SK-N-SH (cell line): ENCODE measurements around the gene FGF8. TPM values are rescaled to one million over a fixed set of nuclear protein-coding genes. Genes with fewer than 3 reads are reported as not detected.

Experiments used
- CTCF ChIA-PET: fragments of 300-600, 350-600 bp; formaldehyde crosslinking; extraction: SDS; loops from one replicate; lab custom pipeline; 2021; lab: Yijun Ruan, JAX
- POLR2A ChIA-PET: fragments of 350-600 bp; sonication (Branson Sonifier 250); formaldehyde crosslinking; extraction: SDS; loops from one replicate; lab custom pipeline; 2020; ENCODE audit warnings: antibody characterized with exemption, inconsistent platforms; lab: Yijun Ruan, JAX
- DNase-seq: peaks from one replicate; pipeline ENCODE4 v3.0.0; 2012
- H2AFZ ChIP-seq: fragments of 200-600 bp; sonication (generic); 2 replicates; pipeline ENCODE4 v1.8.1; 2016; ENCODE audit warnings: antibody characterized with exemption, mild to moderate bottlenecking, low read depth
- H3F3A ChIP-seq: fragments of 200-600 bp; sonication (generic); replicated peaks from 2 replicates; pipeline ENCODE3; 2016; ENCODE audit warnings: antibody characterized with exemption, mild to moderate bottlenecking; ENCODE audit not compliant: insufficient read depth
- H3K27ac ChIP-seq, 2 experiments: fragments of 200-500 bp in 1 of 2; fragments of 200-600 bp in 1 of 2; sonication (Bioruptor generic) in 1 of 2; sonication (generic), shearing (Covaris generic) in 1 of 2; 2 replicates each; pipeline versions ENCODE4 v1.5.1 to v1.6.1; 2014 to 2016; ENCODE audit warnings: low read depth in 2 of 2, inconsistent platforms in 1 of 2, low read length in 1 of 2, mild to moderate bottlenecking in 1 of 2, mixed read lengths in 1 of 2
- H3K27me3 ChIP-seq: fragments of 200-600 bp; sonication (generic), shearing (Covaris generic); 2 replicates; pipeline ENCODE4 v1.6.1; 2016; ENCODE audit warnings: mixed run types; ENCODE audit not compliant: insufficient read depth
- H3K36me3 ChIP-seq, 2 experiments: fragments of 200-500 bp in 1 of 2; fragments of 200-600 bp in 1 of 2; sonication (Bioruptor generic) in 1 of 2; sonication (generic) in 1 of 2; replicated peaks in 1 of 2; 2 replicates each; pipeline versions ENCODE3 to v1.5.1; 2014 to 2016; ENCODE audit warnings: low read length in 1 of 2, mild to moderate bottlenecking in 1 of 2; ENCODE audit not compliant: insufficient read depth in 2 of 2, control insufficient read depth in 1 of 2
- H3K4me1 ChIP-seq, 2 experiments: fragments of 200-500 bp in 1 of 2; fragments of 200-600 bp in 1 of 2; sonication (Bioruptor generic) in 1 of 2; sonication (generic), shearing (Covaris generic) in 1 of 2; 2 replicates each; pipeline versions ENCODE4 v1.5.1 to v1.6.1; 2014 to 2016; ENCODE audit warnings: low read depth in 1 of 2, low read length in 1 of 2, mixed run types in 1 of 2; ENCODE audit not compliant: insufficient read depth in 2 of 2, control insufficient read depth in 1 of 2
- H3K4me2 ChIP-seq: fragments of 200-600 bp; sonication (generic), shearing (Covaris generic); 2 replicates; pipeline ENCODE4 v1.6.1; 2017; ENCODE audit warnings: mixed run types
- H3K4me3 ChIP-seq, 2 experiments: fragments of 200-500 bp in 1 of 2; fragments of 200-600 bp in 1 of 2; sonication (Bioruptor generic) in 1 of 2; sonication (generic), shearing (Covaris generic) in 1 of 2; 2 replicates each; pipeline versions ENCODE4 v1.5.1 to v1.8.1; 2014 to 2016; ENCODE audit warnings: low read depth in 2 of 2, inconsistent platforms in 1 of 2, low read length in 1 of 2, mild to moderate bottlenecking in 1 of 2, mixed read lengths in 1 of 2, moderate library complexity in 1 of 2
- H3K79me2 ChIP-seq: fragments of 200-600 bp; sonication (generic); 2 replicates; pipeline ENCODE4 v1.8.1; 2017; ENCODE audit warnings: mild to moderate bottlenecking; ENCODE audit not compliant: insufficient read depth
- H3K9ac ChIP-seq: fragments of 200-600 bp; sonication (generic); 2 replicates; pipeline ENCODE4 v1.6.1; 2017; ENCODE audit warnings: mixed run types
- H3K9me2 ChIP-seq: fragments of 200-600 bp; sonication (generic); 2 replicates; pipeline ENCODE4 v1.6.1; 2017; ENCODE audit warnings: mixed run types
- H3K9me3 ChIP-seq: fragments of 200-600 bp; sonication (generic); 2 replicates; pipeline ENCODE4 v1.6.1; 2017; ENCODE audit warnings: mixed run types, mild to moderate bottlenecking, moderate library complexity
- H4K20me1 ChIP-seq: fragments of 200-600 bp; sonication (generic); 2 replicates; pipeline ENCODE4 v1.6.1; 2017; ENCODE audit warnings: mild to moderate bottlenecking, mixed run types; ENCODE audit not compliant: insufficient read depth
- FOXJ3 ChIP-seq: sonication (generic); formaldehyde crosslinking; IDR thresholded peaks from 2 replicates; pipeline ENCODE4 v1.5.1; 2020; ENCODE audit warnings: mild to moderate bottlenecking, missing genetic modification reagents
- MEF2A ChIP-seq: IDR thresholded peaks from 2 replicates; pipeline ENCODE4 v1.4.0; 2012; ENCODE audit warnings: low read depth, borderline replicate concordance
- MXI1 ChIP-seq: IDR thresholded peaks from 2 replicates; pipeline ENCODE4 v1.6.1; 2012; ENCODE audit warnings: mild to moderate bottlenecking, low read depth, low read length, improper control_type of control experiment
- NFIC ChIP-seq: IDR thresholded peaks from 2 replicates; pipeline ENCODE4 v1.4.0; 2012; ENCODE audit warnings: borderline replicate concordance
- TCF12 ChIP-seq: IDR thresholded peaks from 2 replicates; pipeline ENCODE4 v1.4.0; 2012
- WGBS: methylation state at CpG from one replicate; pipeline ENCODE4 v1.1.6; 2017; ENCODE audit warnings: low lambda C conversion rate; 5-methylcytosine and 5-hydroxymethylcytosine counted together
- polyA plus RNA-seq, 3 experiments: library from polyadenylated mRNA; depleted of rRNA; stranded (reverse); fragments of >200 nt; gene quantifications; 2 replicates each; pipeline ENCODE4 v1.2.3, GENCODE V29; 2012
- TF ChIP-seq, protein P1 (sequence below): fragments of 200-600 bp; sonication (generic); IDR thresholded peaks from 2 replicates; pipeline ENCODE4 v1.6.1; 2017; ENCODE audit warnings: antibody characterized with exemption, mild to moderate bottlenecking, moderate library complexity
- TF ChIP-seq, protein P2 (sequence below): IDR thresholded peaks from 2 replicates; pipeline ENCODE4 v1.4.0; 2012; ENCODE audit warnings: low read depth, borderline replicate concordance
- TF ChIP-seq, protein P3 (sequence below): IDR thresholded peaks from 2 replicates; pipeline ENCODE4 v1.4.0; 2012; ENCODE audit warnings: low read depth
- TF ChIP-seq, protein P4 (sequence below): IDR thresholded peaks from 2 replicates; pipeline ENCODE4 v1.6.1; 2012; ENCODE audit warnings: mild to moderate bottlenecking, low read depth, low read length, moderate library complexity

Gene FGF8
- polyA plus RNA-seq, 1 of the 3 experiments (the other 2 are of a cell fraction): not detected

DNA sequence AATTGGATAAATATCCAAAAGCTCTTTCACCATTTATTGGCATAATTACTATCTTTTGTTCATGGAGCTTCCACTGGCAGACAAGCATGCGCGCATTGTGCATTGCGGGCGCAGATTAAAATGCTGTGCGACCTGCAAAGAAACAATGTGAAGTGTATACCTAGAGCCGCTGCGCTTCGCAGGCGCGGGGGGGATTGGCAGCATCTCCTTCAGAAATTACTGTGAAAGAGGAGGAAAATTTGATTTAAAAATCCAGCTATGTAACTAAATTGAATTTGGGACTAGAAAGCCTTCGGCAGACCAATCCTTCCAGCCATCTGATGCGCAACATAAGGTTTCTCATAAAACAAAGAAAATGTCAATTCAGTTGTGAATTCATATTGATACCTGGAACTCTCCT is 17.6 kb upstream of the FGF8 start:
- Histone ChIP-seq H3K9ac (no peak overlapping the region), H3F3A (peaks cover 71% of the 10 kb centered on the region), H3K4me3 (no peak overlapping the region), H3K79me2 (peaks cover 89% of the 10 kb centered on the region), H2AFZ (no peak overlapping the region), H3K9me2 (no peaks in the 10 kb centered on the region)
- TF ChIP-seq MEF2A (no peak), MXI1 (no peak), NFIC (no peak), FOXJ3 (CRISPR knock-in tag) (no peak), TCF12 (no peak)
- TF ChIP-seq, protein P1, sequence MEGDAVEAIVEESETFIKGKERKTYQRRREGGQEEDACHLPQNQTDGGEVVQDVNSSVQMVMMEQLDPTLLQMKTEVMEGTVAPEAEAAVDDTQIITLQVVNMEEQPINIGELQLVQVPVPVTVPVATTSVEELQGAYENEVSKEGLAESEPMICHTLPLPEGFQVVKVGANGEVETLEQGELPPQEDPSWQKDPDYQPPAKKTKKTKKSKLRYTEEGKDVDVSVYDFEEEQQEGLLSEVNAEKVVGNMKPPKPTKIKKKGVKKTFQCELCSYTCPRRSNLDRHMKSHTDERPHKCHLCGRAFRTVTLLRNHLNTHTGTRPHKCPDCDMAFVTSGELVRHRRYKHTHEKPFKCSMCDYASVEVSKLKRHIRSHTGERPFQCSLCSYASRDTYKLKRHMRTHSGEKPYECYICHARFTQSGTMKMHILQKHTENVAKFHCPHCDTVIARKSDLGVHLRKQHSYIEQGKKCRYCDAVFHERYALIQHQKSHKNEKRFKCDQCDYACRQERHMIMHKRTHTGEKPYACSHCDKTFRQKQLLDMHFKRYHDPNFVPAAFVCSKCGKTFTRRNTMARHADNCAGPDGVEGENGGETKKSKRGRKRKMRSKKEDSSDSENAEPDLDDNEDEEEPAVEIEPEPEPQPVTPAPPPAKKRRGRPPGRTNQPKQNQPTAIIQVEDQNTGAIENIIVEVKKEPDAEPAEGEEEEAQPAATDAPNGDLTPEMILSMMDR: no peak
- TF ChIP-seq, protein P2, sequence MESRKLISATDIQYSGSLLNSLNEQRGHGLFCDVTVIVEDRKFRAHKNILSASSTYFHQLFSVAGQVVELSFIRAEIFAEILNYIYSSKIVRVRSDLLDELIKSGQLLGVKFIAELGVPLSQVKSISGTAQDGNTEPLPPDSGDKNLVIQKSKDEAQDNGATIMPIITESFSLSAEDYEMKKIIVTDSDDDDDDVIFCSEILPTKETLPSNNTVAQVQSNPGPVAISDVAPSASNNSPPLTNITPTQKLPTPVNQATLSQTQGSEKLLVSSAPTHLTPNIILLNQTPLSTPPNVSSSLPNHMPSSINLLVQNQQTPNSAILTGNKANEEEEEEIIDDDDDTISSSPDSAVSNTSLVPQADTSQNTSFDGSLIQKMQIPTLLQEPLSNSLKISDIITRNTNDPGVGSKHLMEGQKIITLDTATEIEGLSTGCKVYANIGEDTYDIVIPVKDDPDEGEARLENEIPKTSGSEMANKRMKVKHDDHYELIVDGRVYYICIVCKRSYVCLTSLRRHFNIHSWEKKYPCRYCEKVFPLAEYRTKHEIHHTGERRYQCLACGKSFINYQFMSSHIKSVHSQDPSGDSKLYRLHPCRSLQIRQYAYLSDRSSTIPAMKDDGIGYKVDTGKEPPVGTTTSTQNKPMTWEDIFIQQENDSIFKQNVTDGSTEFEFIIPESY: no peak
- TF ChIP-seq, protein P3, sequence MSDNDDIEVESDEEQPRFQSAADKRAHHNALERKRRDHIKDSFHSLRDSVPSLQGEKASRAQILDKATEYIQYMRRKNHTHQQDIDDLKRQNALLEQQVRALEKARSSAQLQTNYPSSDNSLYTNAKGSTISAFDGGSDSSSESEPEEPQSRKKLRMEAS: no peak
- TF ChIP-seq, protein P4, sequence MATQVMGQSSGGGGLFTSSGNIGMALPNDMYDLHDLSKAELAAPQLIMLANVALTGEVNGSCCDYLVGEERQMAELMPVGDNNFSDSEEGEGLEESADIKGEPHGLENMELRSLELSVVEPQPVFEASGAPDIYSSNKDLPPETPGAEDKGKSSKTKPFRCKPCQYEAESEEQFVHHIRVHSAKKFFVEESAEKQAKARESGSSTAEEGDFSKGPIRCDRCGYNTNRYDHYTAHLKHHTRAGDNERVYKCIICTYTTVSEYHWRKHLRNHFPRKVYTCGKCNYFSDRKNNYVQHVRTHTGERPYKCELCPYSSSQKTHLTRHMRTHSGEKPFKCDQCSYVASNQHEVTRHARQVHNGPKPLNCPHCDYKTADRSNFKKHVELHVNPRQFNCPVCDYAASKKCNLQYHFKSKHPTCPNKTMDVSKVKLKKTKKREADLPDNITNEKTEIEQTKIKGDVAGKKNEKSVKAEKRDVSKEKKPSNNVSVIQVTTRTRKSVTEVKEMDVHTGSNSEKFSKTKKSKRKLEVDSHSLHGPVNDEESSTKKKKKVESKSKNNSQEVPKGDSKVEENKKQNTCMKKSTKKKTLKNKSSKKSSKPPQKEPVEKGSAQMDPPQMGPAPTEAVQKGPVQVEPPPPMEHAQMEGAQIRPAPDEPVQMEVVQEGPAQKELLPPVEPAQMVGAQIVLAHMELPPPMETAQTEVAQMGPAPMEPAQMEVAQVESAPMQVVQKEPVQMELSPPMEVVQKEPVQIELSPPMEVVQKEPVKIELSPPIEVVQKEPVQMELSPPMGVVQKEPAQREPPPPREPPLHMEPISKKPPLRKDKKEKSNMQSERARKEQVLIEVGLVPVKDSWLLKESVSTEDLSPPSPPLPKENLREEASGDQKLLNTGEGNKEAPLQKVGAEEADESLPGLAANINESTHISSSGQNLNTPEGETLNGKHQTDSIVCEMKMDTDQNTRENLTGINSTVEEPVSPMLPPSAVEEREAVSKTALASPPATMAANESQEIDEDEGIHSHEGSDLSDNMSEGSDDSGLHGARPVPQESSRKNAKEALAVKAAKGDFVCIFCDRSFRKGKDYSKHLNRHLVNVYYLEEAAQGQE: no peak
- TF ChIP-seq, all 33 proteins: peak for 0
- H3K4me1 ChIP-seq: peaks cover 0 to 2% of the 10 kb centered on the region in 2 experiments; a peak in 1 of 4 replicates
- ChIA-PET CTCF (interaction anchor here (1.1 to 5.6 kb wide), 3 partner anchors 11 to 47 kb away, joined by 4 to 47 read pairs (median 4); partner anchors contain the start of gene NPM3), POLR2A (no interaction called here)
- H3K27ac ChIP-seq: no peak overlapping the region
- H3K27me3 ChIP-seq: no peaks in the 10 kb centered on the region
- no peak for DNase-seq
- H3K9me3 ChIP-seq: no peaks in the 10 kb centered on the region
- WGBS: 94% methylated on average over 12 of the region's 12 CpGs
- no peak overlapping the region for H3K4me2 ChIP-seq
- peaks cover 75 to 96% of the 10 kb centered on the region in 2 experiments for H3K36me3 ChIP-seq
- H4K20me1 ChIP-seq: peaks cover 65% of the 10 kb centered on the region
